DOHH2 (cell line): ENCODE data around the gene MOAP1.

ENCODE experiments used
- EZH2phosphoT487 ChIP-seq: fragments of 200-600 bp; sonication (generic); IDR thresholded peaks from 2 replicates; pipeline ENCODE4 v1.6.1; 2017; ENCODE audit warnings: borderline replicate concordance, mild to moderate bottlenecking, antibody characterized with exemption, low read length, moderate library complexity, mixed read lengths
- TF ChIP-seq, protein P1 (sequence below): fragments of 200-600 bp; sonication (generic); IDR thresholded peaks from one replicate; pipeline ENCODE4 v1.5.1; 2014; ENCODE audit warnings: antibody characterized with exemption, mild to moderate bottlenecking, low read depth, low read length; ENCODE audit not compliant: poor library complexity, severe bottlenecking

DNA sequence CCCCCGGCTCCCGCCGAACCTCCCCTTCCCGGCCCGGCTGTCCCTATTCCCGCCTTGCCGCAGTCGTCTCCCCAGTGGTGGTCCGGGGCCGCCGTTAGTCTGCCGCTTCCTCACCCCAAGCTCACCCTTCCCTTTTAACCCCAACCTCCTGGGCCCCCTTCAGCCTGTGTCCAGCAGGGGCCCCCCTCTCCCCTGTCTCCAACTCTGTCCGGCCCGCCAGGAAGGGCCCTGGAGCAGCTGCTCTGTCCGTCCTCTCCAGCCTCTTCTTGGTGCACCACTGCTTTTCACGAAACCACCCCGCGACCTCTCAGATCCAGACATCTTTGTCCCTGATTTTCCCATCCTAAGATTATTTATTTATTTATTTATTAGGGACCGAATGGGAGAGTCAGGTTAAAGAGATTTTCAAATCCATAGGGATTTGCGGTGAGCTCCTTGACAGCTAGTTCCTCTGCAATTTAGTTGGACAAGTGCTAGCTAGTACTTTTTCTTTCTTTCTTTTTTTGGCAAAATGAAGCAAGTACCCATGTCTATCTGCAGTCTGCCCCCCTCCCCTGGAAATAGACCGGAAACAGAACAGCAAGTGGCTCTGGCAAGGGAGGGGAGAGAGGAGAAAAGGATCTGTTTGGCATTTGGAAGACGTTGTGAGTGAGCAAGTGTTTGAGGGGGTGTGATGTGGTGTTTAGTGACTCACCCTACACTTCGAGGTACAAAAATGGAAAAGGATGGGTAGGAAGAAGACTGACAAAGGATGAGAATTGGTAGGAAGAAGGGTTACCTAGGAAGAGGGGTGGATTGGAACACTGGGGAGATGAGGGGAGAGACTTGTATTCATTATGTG is 23.0 kb upstream of the MOAP1 start:
- no peak for TF ChIP-seq EZH2phosphoT487
- TF ChIP-seq, protein P1, sequence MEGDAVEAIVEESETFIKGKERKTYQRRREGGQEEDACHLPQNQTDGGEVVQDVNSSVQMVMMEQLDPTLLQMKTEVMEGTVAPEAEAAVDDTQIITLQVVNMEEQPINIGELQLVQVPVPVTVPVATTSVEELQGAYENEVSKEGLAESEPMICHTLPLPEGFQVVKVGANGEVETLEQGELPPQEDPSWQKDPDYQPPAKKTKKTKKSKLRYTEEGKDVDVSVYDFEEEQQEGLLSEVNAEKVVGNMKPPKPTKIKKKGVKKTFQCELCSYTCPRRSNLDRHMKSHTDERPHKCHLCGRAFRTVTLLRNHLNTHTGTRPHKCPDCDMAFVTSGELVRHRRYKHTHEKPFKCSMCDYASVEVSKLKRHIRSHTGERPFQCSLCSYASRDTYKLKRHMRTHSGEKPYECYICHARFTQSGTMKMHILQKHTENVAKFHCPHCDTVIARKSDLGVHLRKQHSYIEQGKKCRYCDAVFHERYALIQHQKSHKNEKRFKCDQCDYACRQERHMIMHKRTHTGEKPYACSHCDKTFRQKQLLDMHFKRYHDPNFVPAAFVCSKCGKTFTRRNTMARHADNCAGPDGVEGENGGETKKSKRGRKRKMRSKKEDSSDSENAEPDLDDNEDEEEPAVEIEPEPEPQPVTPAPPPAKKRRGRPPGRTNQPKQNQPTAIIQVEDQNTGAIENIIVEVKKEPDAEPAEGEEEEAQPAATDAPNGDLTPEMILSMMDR: peak; percentile 53
